NCI-H226 (cell line): Measurements from ENCODE around the gene POLR2C.
"Not testable (repeated sequence)": the region's sequence is repeated elsewhere in the genome, so short reads cannot be mapped to it uniquely, and the experiment has no call there.

Experiments used
- DNase-seq: peaks from one replicate; pipeline ENCODE4 v3.0.0-alpha.2; 2015

Gene POLR2C

DNA sequence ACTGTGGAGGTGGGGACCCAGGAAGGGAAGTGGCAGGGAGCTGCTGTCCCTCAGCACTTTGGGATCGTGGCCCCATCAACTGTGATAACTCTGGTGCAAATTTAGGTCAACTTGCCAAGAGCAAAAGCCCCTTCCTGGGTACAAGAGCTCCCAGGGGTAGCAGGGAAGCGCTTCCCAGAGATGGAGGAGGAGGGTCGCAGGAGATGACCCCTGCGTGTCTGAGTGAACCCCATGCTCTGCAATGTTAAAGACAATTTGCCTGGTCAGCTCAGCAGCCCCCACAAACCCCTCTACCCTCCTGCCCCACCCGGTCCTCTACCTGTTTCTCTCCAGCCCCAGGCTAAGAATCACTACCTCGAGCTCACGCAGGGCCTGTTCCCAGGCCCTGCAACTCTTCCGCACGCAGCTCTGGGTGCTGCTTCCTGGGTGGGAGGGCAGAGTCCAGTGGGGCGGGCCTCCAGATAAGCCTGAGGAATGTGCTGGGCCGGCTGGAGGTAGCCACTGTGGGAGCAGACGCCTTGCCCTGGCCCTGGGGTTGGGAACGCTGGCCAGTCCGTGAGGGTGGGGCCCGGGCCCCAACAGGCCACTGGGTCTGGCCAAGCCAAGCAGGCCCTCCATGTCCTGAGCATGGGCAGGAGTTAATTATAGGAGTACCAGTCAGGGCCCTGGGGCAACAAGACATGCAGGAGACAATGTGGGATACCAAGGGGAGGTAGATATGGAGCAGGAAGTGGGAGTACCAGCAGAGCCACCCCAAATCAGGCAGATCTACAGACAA is 17.7 kb downstream of the POLR2C start:
- DNase-seq: peak; percentile 97

GRCh38 chr16:57480754-57481230 is 18.3 kb downstream of the POLR2C start:
- DNase-seq: no peak

DNA sequence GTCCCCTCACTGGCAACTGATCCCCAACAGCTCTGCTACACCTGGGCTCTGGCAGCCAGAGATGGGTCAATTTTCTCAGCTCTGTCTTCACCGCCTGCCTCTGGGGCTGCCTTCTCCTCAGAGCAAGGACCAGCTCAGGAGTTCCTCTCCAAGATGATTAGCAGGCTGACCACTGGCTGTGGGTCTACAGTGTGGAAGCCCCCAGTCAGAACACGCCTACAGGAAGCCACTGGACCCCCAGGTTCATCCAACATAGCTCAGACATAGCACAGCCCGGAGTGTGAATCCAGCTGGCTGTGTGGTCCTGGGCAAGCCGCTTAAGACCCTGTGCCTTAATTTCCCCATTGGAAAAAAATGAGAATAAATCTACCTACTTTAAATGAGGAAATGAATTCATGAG is 18.9 kb downstream of the POLR2C start:
- no peak for DNase-seq

DNA sequence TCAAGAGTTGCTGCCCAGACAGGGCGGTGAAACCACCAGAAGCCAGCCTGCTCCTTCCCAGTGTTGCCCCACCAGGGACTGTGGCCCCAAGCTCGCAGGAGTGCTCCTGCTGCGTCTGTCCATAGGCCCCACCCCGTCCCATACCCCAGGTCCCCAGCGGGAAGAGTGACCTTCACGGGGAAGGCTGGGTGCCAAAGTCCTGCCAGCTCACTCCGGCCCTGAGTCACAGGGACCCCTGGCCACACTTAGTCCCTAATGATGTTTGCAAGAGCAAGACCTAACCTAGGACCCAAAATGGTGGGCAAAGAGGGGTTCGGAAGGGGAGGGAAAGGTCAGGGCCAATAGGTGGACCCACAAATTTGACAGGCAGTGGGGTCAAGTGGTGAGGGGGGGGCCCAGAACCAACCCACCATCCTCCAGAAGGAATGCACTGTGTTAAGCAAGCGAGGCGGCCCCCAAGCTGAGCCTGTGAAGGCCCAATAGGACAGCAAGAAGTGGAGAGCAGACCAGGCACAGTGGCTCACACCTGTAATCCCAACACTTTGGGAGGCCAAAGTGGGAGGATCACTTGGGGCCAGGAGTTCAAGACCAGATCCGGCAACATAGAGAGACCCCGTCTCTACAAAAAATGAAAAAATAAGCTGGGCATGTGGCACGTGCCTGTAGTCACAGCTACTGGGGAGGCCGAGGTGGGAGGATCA is 20.5 kb downstream of the POLR2C start:
- DNase-seq: no peak

- DNase-seq: no peak
Measured at GRCh38 chr16:57483725-57484514, 21.4 kb downstream of the POLR2C start.

DNA sequence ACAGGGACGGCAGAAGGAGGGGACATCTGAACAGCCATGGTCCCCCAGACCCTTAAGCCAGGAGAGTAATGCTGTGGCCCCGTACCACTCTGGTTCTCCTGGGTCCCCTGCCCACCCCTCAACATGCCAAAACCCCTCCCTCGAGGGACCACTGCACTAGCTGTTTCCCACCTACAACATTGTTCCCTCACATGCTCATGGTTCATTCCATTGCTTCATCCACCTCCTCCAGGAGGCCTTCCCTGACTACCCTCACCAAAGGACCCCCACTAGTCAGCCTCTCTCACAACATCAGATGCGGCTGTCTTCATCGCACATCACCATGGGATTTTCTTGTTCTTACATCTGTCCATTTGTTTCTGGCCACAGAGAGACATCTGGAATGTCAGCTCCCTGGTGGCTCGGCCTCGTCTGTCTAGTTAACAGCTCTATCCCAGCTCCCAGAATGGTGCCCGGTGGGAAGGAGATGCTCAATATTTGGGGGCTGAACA is 22.1 kb downstream of the POLR2C start:
- no peak for DNase-seq

DNA sequence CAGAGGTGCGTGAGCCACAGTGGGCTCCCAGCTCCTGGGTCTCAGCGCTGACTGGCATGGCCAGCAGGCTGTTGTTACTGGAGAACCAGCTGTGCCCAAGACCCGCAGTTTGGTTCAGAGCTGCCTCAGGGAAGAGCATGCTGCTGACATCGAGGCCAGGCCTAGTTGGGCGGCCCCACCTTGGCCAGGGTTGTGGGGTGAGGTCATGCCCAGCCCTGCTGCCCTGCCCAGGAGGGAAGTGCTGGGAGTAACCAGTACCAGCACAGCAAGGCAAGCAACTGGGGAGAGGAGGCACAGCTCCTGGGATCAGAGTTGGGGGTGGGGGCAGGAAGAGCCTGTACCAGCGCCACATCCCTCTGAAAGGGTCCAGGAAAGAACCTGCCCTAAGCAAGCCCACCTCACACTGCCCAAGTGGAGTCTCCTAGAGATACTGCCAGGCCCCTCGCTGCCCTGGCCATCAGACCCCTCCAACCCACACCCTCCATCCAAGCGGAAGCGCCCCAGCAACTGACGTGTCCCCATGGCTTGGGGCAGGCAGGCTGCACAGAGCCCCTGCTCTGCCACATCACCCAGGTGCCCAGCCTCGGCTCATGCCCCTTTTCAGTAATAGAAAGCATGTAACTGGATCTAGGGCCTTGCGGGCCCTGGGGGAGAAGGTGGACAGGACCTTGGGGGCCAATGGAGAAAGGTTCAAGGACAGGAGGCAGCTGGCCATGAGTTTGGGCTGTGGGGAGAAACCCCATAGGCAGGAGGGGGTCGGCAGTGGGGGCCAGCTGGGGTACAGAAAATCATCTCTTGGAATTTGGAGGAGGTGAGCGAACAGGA is 22.8 kb downstream of the POLR2C start:
- DNase-seq: peak; percentile 53

DNA sequence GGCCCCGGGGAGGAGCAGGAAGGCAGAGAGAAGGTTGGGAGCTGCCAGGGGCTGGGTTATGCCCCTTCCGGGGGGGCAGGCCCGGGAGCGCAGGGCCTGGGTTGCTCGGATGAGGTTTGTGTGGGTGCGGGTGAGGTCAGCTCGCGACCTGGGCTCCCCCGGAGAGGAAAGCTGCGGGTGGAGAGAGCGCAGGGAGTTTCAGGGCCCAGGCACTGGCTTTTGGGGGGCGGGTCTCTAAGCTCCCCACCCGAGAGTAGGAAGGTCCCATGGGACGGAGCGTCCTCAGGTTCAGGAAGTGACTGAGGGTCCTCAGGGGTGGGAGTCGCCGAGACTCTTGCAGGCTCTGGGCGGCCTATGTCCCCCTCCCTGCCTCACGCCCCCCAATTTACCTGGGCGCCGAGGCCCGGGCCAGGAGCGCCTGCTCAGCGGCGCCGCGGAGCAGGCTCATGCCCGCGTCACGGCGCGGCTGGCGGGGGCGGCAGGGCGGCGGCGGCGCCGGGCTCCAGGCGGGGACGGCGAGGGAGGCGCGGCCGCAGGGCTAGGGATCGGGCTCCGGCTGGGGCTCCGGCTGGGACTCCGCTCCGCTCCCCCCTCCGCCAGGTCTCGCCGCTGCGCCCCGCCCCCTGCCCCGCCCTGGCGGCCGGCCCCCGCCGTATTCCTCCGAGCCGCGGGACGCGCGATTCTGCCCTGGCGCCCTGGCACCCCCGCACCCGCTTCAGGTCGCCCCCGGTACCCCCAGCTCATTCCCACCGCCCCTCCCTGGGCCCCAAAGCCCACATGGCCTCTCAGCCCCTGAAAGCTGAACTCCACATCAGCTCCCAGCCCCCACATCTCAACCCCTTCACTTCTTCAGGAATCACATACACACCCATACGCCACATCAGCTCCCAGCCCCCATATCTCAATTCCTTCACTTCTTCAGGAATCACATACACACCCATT is 23.7 kb downstream of the POLR2C start, which contains the start of gene DOK4:
DOK4 (minus strand) TSS at position 578 of the 942 bp plus-strand sequence. CDS start 6,986 bp downstream, outside the sequence.
- DNase-seq: peak; percentile 67

DNA sequence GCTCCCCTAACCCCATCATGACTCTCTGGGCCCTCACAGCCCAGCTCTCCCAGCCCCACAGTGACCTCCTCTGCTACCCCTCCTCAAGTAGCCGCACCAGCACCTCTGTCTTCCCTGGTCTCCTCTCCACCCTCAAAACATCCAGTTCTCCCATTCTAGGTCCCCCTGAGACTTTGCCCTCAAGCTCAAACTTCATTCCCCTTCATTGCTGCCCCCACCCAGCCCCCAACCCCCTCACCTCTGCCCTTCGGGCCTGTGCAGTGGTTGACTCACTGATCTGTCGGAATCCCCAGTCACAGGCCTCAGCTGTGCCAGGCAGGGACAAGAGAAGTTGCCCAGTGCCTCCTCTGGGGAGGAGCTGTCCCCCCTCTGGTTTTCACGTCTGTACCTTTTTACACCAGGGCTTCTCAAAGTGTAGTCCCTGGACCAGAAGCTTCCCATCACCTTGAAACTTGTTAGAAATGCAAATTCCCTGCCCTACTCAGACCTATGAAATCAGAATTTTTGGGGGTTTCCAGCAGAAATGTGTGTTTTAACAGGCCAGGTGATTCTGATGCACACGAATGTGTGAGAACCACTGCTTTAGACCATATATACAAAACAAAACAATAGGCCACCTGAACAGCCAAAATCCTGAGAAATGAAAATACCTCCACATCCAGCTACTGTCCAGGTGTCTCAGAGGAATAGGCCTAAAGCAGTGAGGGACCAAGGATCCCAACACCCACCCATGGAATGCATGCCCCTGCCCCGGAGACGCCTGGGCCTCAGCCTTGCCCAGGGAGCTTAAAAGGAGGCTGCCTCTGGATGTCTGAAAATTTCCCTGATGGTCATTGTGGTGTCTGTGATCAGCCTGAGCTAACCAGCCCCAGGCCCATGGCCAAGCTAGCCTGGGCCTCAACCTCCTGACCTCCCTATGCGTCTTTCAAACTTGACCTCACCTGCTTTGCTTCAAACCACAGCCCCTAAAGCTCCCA is 24.7 kb downstream of the POLR2C start:
- no peak for DNase-seq

DNA sequence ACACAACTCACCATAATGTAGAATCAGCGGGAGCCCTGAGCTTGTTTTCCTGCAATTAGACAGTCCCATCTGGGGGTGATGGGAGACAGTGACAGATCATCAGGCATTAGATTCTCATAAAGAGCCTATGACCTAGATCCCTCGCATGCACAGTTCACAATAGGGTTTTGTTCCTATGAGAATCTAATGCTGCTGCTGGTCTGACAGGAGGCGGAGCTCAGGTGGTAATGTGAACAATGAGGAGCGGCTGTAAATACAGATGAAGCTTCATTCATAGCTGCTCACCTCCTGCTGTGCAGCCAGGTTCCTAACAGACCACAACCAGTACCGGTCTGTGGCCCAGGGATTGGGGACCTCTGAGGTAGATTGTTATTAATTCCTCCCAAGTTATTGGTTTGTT is 26.8 kb downstream of the POLR2C start:
- no peak for DNase-seq

- no peak for DNase-seq
Measured at GRCh38 chr16:57493767-57494166, 31.3 kb downstream of the POLR2C start.

GRCh38 chr16:57497121-57497520 is 34.6 kb downstream of the POLR2C start:
- no peak for DNase-seq

GRCh38 chr16:57498031-57498430 is 35.6 kb downstream of the POLR2C start:
- DNase-seq: no peak

DNA sequence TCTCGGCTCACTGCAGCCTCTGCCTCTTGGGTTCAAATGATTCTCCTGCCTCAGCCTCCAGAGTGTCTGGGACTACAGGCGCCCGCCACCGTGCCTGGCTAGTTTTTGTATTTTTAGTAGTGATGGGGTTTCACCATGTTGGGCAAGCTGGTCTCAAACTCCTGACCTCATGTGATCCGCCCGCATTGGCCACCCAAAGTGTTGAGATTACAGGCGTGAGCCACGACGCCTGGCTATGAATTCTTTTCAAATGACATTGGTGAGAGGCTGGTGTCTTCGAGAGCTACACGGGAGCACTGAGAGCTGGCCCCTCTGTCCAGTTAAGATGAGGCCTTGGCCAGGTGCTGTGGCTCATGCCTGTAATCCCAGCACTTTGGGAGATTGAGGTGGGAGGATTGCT is 37.5 kb downstream of the POLR2C start:
- DNase-seq: not testable (repeated sequence)

- DNase-seq: no peak
Measured at GRCh38 chr16:57500578-57501111, 38.2 kb downstream of the POLR2C start.

GRCh38 chr16:57501492-57501891 is 39.0 kb downstream of the POLR2C start:
- no peak for DNase-seq

GRCh38 chr16:57502048-57502775 is 39.7 kb downstream of the POLR2C start:
- no peak for DNase-seq

DNA sequence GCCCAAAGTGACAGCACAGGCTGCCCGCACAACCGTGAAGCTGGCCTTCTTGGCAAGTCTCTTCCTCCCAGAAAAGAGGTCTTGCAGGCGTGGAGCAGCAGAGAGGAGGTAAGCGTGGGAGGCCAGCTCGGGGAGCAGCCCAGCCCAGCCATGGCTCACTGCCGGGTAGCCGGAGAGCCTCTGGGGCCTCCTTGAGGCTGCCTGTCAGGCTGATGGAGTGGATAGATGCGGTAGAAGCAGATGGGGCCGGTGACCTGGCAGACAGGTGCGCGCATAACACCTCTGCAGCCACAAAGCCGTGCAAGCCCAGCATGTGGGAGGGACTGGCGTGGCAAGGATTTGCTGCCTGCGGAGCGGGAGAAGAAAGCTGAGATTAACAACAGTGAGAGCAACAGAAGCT is 40.9 kb downstream of the POLR2C start:
- no peak for DNase-seq

GRCh38 chr16:57504001-57504400 is 41.5 kb downstream of the POLR2C start:
- no peak for DNase-seq
